H9 (cell line): ENCODE measurements around the gene SNRNP200. TPM values are rescaled to one million over a fixed set of nuclear protein-coding genes. Genes with fewer than 3 reads are reported as not detected.

Source experiments
- DNase-seq: peaks from one replicate; pipeline ENCODE4 v3.0.0-alpha.2; 2017
- H2AFZ ChIP-seq: one replicate; pipeline ENCODE4 v1.6.1; 2013; ENCODE audit warnings: mild to moderate bottlenecking, low read length, control low read depth, moderate library complexity
- H2AK5ac ChIP-seq: 2 replicates; pipeline ENCODE4 v1.6.1; 2013; ENCODE audit warnings: low read length, control low read depth, mixed read lengths; ENCODE audit not compliant: insufficient read length
- H2BK120ac ChIP-seq: one replicate; pipeline ENCODE4 v1.6.1; 2013; ENCODE audit warnings: low read depth, mild to moderate bottlenecking, low read length, control low read depth, inconsistent platforms; ENCODE audit not compliant: poor library complexity, severe bottlenecking
- H2BK12ac ChIP-seq: 2 replicates; pipeline ENCODE4 v1.6.1; 2013; ENCODE audit warnings: low read length, control low read depth, mixed read lengths, low read depth; ENCODE audit not compliant: insufficient read length
- H2BK15ac ChIP-seq: 2 replicates; pipeline ENCODE4 v1.6.1; 2013; ENCODE audit warnings: low read depth, low read length, control low read depth
- H2BK20ac ChIP-seq: one replicate; pipeline ENCODE4 v1.6.1; 2013; ENCODE audit warnings: low read depth, mild to moderate bottlenecking, low read length, control low read depth, inconsistent platforms; ENCODE audit not compliant: poor library complexity, severe bottlenecking
- H2BK5ac ChIP-seq: 2 replicates; pipeline ENCODE4 v1.6.1; 2013; ENCODE audit warnings: low read length, control low read depth, mixed read lengths; ENCODE audit not compliant: insufficient read length
- H3K14ac ChIP-seq: 2 replicates; pipeline ENCODE4 v1.6.1; 2013; ENCODE audit warnings: low read length, control low read depth; ENCODE audit not compliant: insufficient read depth
- H3K18ac ChIP-seq: 2 replicates; pipeline ENCODE4 v1.6.1; 2013; ENCODE audit warnings: low read depth, mild to moderate bottlenecking, mixed read lengths, low read length, control low read depth; ENCODE audit not compliant: insufficient read length
- H3K23ac ChIP-seq: 2 replicates; pipeline ENCODE4 v1.6.1; 2013; ENCODE audit warnings: low read length, control low read depth, mixed read lengths, low read depth; ENCODE audit not compliant: insufficient read length
- H3K23me2 ChIP-seq: 2 replicates; pipeline ENCODE4 v1.6.1; 2013; ENCODE audit warnings: low read depth, mild to moderate bottlenecking, mixed read lengths, low read length, control low read depth; ENCODE audit not compliant: insufficient read length, poor library complexity, severe bottlenecking
- H3K27ac ChIP-seq: 2 replicates; pipeline ENCODE4 v1.5.1; 2013; ENCODE audit warnings: low read length, control low read depth, mixed read lengths, low read depth; ENCODE audit not compliant: insufficient read length
- H3K27me3 ChIP-seq: 2 replicates; pipeline ENCODE4 v1.6.1; 2013; ENCODE audit warnings: low read length, control low read depth, inconsistent platforms; ENCODE audit not compliant: insufficient read depth
- H3K4ac ChIP-seq: 2 replicates; pipeline ENCODE4 v1.6.1; 2013; ENCODE audit warnings: low read depth, mild to moderate bottlenecking, control low read depth, inconsistent platforms, low read length, moderate library complexity
- H3K4me1 ChIP-seq: 2 replicates; pipeline ENCODE4 v1.6.1; 2013; ENCODE audit warnings: low read length, control low read depth, inconsistent platforms; ENCODE audit not compliant: insufficient read depth
- H3K4me2 ChIP-seq: 2 replicates; pipeline ENCODE4 v1.6.1; 2013; ENCODE audit warnings: low read length, control low read depth, mixed read lengths; ENCODE audit not compliant: insufficient read length, insufficient read depth
- H3K56ac ChIP-seq: 2 replicates; pipeline ENCODE4 v1.6.1; 2013; ENCODE audit warnings: low read depth, mild to moderate bottlenecking, mixed read lengths, low read length, control low read depth; ENCODE audit not compliant: insufficient read length
- H3K79me1 ChIP-seq: 2 replicates; pipeline ENCODE4 v1.6.1; 2013; ENCODE audit warnings: low read depth, mild to moderate bottlenecking, moderate library complexity, low read length, control low read depth, inconsistent platforms; ENCODE audit not compliant: insufficient read depth, poor library complexity, severe bottlenecking
- H3K79me2 ChIP-seq: 2 replicates; pipeline ENCODE4 v1.6.1; 2013; ENCODE audit warnings: low read length, control low read depth, inconsistent platforms; ENCODE audit not compliant: insufficient read depth
- H3K9ac ChIP-seq: 2 replicates; pipeline ENCODE4 v1.6.1; 2013; ENCODE audit warnings: low read length, control low read depth, mixed read lengths; ENCODE audit not compliant: insufficient read length; ENCODE audit errors: extremely low read depth
- H3K9me3 ChIP-seq: one replicate; pipeline ENCODE4 v1.6.1; 2013; ENCODE audit warnings: low read depth, low read length, inconsistent platforms; ENCODE audit not compliant: control insufficient read depth
- H3T11ph ChIP-seq: one replicate; pipeline ENCODE4 v1.6.1; 2013; ENCODE audit warnings: mild to moderate bottlenecking, low read length, control low read depth, inconsistent platforms
- H4K20me1 ChIP-seq: one replicate; pipeline ENCODE4 v1.6.1; 2013; ENCODE audit not compliant: control insufficient read depth, insufficient read length, insufficient read depth
- H4K5ac ChIP-seq: 2 replicates; pipeline ENCODE4 v1.6.1; 2013; ENCODE audit warnings: low read depth, mild to moderate bottlenecking, mixed read lengths, low read length, control low read depth; ENCODE audit not compliant: insufficient read length
- H4K8ac ChIP-seq: replicated peaks from 2 replicates; pipeline ENCODE4 v1.6.1; 2013; ENCODE audit warnings: low read length, control low read depth, mixed read lengths, low read depth; ENCODE audit not compliant: insufficient read length
- H4K91ac ChIP-seq: 2 replicates; pipeline ENCODE4 v1.6.1; 2013; ENCODE audit warnings: low read depth, mild to moderate bottlenecking, moderate library complexity, mixed read lengths, low read length, control low read depth; ENCODE audit not compliant: insufficient read length
- H3K27ac Mint-ChIP-seq, 3 experiments: 2 replicates in 2 of 3; 3 replicates in 1 of 3; pipeline ENCODE4 v1.8.0; 2020 to 2021; ENCODE audit warnings: mixed read lengths in 3 of 3, mild to moderate bottlenecking in 1 of 3, moderate library complexity in 1 of 3
- H3K27me3 Mint-ChIP-seq: 2 replicates; pipeline ENCODE4 v1.8.0; 2021; ENCODE audit warnings: low read depth, mild to moderate bottlenecking, moderate library complexity, mixed read lengths
- H3K36me3 Mint-ChIP-seq, 3 experiments: 2 replicates in 2 of 3; 3 replicates in 1 of 3; pipeline ENCODE4 v1.8.0; 2020 to 2021; ENCODE audit warnings: low read depth in 3 of 3, mixed read lengths in 3 of 3; ENCODE audit not compliant: insufficient read depth in 1 of 3
- H3K4me1 Mint-ChIP-seq, 2 experiments: 2 replicates each; pipeline ENCODE4 v1.8.0; 2020; ENCODE audit warnings: mixed read lengths in 2 of 2
- H3K4me3 Mint-ChIP-seq, 2 experiments: 2 replicates in 1 of 2; 3 replicates in 1 of 2; pipeline ENCODE4 v1.8.0; 2020 to 2021; ENCODE audit warnings: mild to moderate bottlenecking in 2 of 2, mixed read lengths in 2 of 2, moderate library complexity in 1 of 2
- H3K9me3 Mint-ChIP-seq, 2 experiments: 2 replicates in 1 of 2; 3 replicates in 1 of 2; pipeline ENCODE4 v1.8.0; 2020; ENCODE audit warnings: mild to moderate bottlenecking in 2 of 2, mixed read lengths in 2 of 2, moderate library complexity in 1 of 2
- CTCF ChIP-seq: fragments of 200-600 bp; sonication (generic); conservative IDR thresholded peaks from 3 replicates; pipeline ENCODE4 v1.8.0; 2021; ENCODE audit warnings: antibody characterized with exemption, mild to moderate bottlenecking
- WGBS: extraction: QIAGEN DNeasy Blood & Tissue Kit; methylation state at CpG from one replicate; pipeline ENCODE4 v1.1.7; 2013; ENCODE audit warnings: missing lambda C conversion rate, low lambda C conversion rate, mixed read lengths; ENCODE audit not compliant: insufficient read length; ENCODE audit errors: extremely low coverage; 5-methylcytosine and 5-hydroxymethylcytosine counted together
- total RNA-seq: library from RNA; stranded (reverse); gene quantifications from 2 replicates; pipeline ENCODE4 v1.2.1, GENCODE V29; 2021

The SNRNP200 gene
- total RNA-seq, 1 experiment from 2014 or later, result 215 TPM

- Mint-ChIP-seq H3K4me1 (peaks cover 7 to 10% of the 10 kb centered on the region in 2 experiments), H3K4me3 (no peak overlapping the region), H3K27me3 (peaks cover 81% of the 10 kb centered on the region), H3K27ac (no peak overlapping the region), H3K9me3 (no peaks in the 10 kb centered on the region; a peak in 1 of 5 replicates), H3K36me3 (no peaks in the 10 kb centered on the region; a peak in 1 of 7 replicates)
- Histone ChIP-seq H2BK5ac (no peak overlapping the region), H3K4me1 (no peaks in the 10 kb centered on the region), H3K14ac (no peak overlapping the region), H2BK20ac (no peak overlapping the region), H4K5ac (no peak overlapping the region), H3K4me2 (no peak overlapping the region), H3K9me3 (no peaks in the 10 kb centered on the region), H4K91ac (no peak overlapping the region), H3K9ac (no peak overlapping the region), H3K23me2 (peaks cover 11% of the 10 kb centered on the region), H3K18ac (no peak overlapping the region), H3K79me2 (no peaks in the 10 kb centered on the region), H2BK15ac (no peak overlapping the region), H2AK5ac (no peak overlapping the region), H3K27ac (no peak overlapping the region), H3K27me3 (peaks cover 17% of the 10 kb centered on the region; the same call in 1 of the 2 replicates), H2AFZ (no peak overlapping the region), H3T11ph (no peak overlapping the region), H3K56ac (no peak overlapping the region), H2BK12ac (no peak overlapping the region), H3K23ac (no peak overlapping the region), H3K79me1 (no peaks in the 10 kb centered on the region), H2BK120ac (no peak overlapping the region), H4K20me1 (no peaks in the 10 kb centered on the region), H4K8ac (no peak overlapping the region), H3K4ac (no peak overlapping the region)
- no peak for TF ChIP-seq CTCF
- WGBS, result no CpG with 5 or more reads among the region's 1 CpG
- DNase-seq, result no peak
Observed at GRCh38 chr2:96319396-96319795, 14.1 kb upstream of the SNRNP200 start.
